MM.1S (cell line): ENCODE measurements around the gene CCDC178.

ENCODE experiments used
- DNase-seq: peaks from one replicate; pipeline ENCODE4 v3.0.0-alpha.2; 2015
- H2AFZ ChIP-seq: fragments of 300-600 bp; sonication (generic); 2 replicates; pipeline ENCODE4 v1.6.0; 2016; ENCODE audit warnings: antibody characterized with exemption, low read length
- H3F3A ChIP-seq: fragments of 300-600 bp; sonication (generic); 2 replicates; pipeline ENCODE4 v1.6.1; 2016; ENCODE audit warnings: mild to moderate bottlenecking, antibody characterized with exemption, low read length, moderate library complexity, mixed read lengths; ENCODE audit not compliant: insufficient read depth
- H3K27ac ChIP-seq: fragments of 300-600 bp; sonication (generic); 2 replicates; pipeline ENCODE4 v1.5.1; 2016; ENCODE audit warnings: mild to moderate bottlenecking, low read length
- H3K27me3 ChIP-seq: fragments of 300-600 bp; sonication (generic); replicated peaks from 2 replicates; pipeline ENCODE4 v1.6.0; 2016; ENCODE audit warnings: low read length; ENCODE audit not compliant: insufficient read depth
- H3K36me3 ChIP-seq: fragments of 300-600 bp; sonication (generic); replicated peaks from 2 replicates; pipeline ENCODE4 v1.6.1; 2016; ENCODE audit warnings: mild to moderate bottlenecking, low read length, mixed read lengths; ENCODE audit not compliant: insufficient read depth
- H3K4me1 ChIP-seq: fragments of 300-600 bp; sonication (generic); 2 replicates; pipeline ENCODE4 v1.6.1; 2016; ENCODE audit warnings: low read length, mixed read lengths
- H3K4me2 ChIP-seq: fragments of 300-600 bp; sonication (generic); 2 replicates; pipeline ENCODE4 v1.6.0; 2016; ENCODE audit warnings: low read depth, low read length
- H3K4me3 ChIP-seq: fragments of 300-600 bp; sonication (generic); 2 replicates; pipeline ENCODE4 v1.5.1; 2016; ENCODE audit warnings: low read length, mixed read lengths
- H3K79me2 ChIP-seq: fragments of 300-600 bp; sonication (generic); 2 replicates; pipeline ENCODE4 v1.6.1; 2016; ENCODE audit warnings: mixed run types, low read length, mixed read lengths
- H3K9ac ChIP-seq: fragments of 300-600 bp; sonication (generic); 2 replicates; pipeline ENCODE4 v1.6.1; 2016; ENCODE audit warnings: low read length, mixed read lengths
- H3K9me2 ChIP-seq: fragments of 300-600 bp; sonication (generic); replicated peaks from 2 replicates; pipeline ENCODE4 v1.6.1; 2016; ENCODE audit warnings: mild to moderate bottlenecking, low read length, mixed read lengths; ENCODE audit not compliant: insufficient read depth
- H3K9me3 ChIP-seq: fragments of 300-600 bp; sonication (generic); replicated peaks from 2 replicates; pipeline ENCODE4 v1.6.1; 2016; ENCODE audit warnings: mild to moderate bottlenecking, low read length, mixed read lengths; ENCODE audit not compliant: insufficient read depth
- H4K20me1 ChIP-seq: fragments of 300-600 bp; sonication (generic); 2 replicates; pipeline ENCODE4 v1.6.1; 2016; ENCODE audit warnings: mild to moderate bottlenecking, low read length, moderate library complexity, mixed read lengths; ENCODE audit not compliant: insufficient read depth
- EZH2 ChIP-seq: fragments of 300-600 bp; sonication (generic); optimal IDR thresholded peaks from 2 replicates; pipeline ENCODE3; 2017; ENCODE audit warnings: low read depth, mild to moderate bottlenecking, antibody characterized with exemption, low read length, mixed read lengths
- EZH2phosphoT487 ChIP-seq: fragments of 300-600 bp; sonication (generic); IDR thresholded peaks from 2 replicates; pipeline ENCODE4 v1.6.1; 2018; ENCODE audit warnings: antibody characterized with exemption, low read length
- TF ChIP-seq, protein P1 (sequence below): fragments of 300-600 bp; sonication (generic); IDR thresholded peaks from 2 replicates; pipeline ENCODE4 v1.5.1; 2016; ENCODE audit warnings: antibody characterized with exemption, low read length, mixed read lengths

CCDC178 gene

GRCh38 chr18:33146014-33146413, 294.5 kb downstream of the CCDC178 start:
- H3K4me2 ChIP-seq: peak overlapping the region; percentile 28; the same call in 1 of the 2 replicates
- H3K79me2 ChIP-seq: no peaks in the 10 kb centered on the region
- TF ChIP-seq EZH2phosphoT487 (no peak), EZH2 (no peak)
- TF ChIP-seq, protein P1, sequence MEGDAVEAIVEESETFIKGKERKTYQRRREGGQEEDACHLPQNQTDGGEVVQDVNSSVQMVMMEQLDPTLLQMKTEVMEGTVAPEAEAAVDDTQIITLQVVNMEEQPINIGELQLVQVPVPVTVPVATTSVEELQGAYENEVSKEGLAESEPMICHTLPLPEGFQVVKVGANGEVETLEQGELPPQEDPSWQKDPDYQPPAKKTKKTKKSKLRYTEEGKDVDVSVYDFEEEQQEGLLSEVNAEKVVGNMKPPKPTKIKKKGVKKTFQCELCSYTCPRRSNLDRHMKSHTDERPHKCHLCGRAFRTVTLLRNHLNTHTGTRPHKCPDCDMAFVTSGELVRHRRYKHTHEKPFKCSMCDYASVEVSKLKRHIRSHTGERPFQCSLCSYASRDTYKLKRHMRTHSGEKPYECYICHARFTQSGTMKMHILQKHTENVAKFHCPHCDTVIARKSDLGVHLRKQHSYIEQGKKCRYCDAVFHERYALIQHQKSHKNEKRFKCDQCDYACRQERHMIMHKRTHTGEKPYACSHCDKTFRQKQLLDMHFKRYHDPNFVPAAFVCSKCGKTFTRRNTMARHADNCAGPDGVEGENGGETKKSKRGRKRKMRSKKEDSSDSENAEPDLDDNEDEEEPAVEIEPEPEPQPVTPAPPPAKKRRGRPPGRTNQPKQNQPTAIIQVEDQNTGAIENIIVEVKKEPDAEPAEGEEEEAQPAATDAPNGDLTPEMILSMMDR: no peak
- no peaks in the 10 kb centered on the region for H3K9me3 ChIP-seq
- H2AFZ ChIP-seq: no peak overlapping the region
- no peaks in the 10 kb centered on the region for H3K27me3 ChIP-seq
- no peaks in the 10 kb centered on the region for H3K9me2 ChIP-seq
- H4K20me1 ChIP-seq: no peaks in the 10 kb centered on the region
- peak; percentile 37 for DNase-seq
- no peak overlapping the region for H3K4me3 ChIP-seq
- H3F3A ChIP-seq: no peaks in the 10 kb centered on the region
- H3K36me3 ChIP-seq: no peaks in the 10 kb centered on the region
- no peak overlapping the region for H3K9ac ChIP-seq
- H3K27ac ChIP-seq: peak overlapping the region; percentile 17; the same call in 1 of the 2 replicates
- peaks cover 6% of the 10 kb centered on the region; the same call in 1 of the 2 replicates for H3K4me1 ChIP-seq

- no peak overlapping the region for H3K4me3 ChIP-seq
- no peaks in the 10 kb centered on the region; the same call in 1 of the 2 replicates for H3K9me3 ChIP-seq
- H3K36me3 ChIP-seq: no peaks in the 10 kb centered on the region
- H3K27me3 ChIP-seq: no peaks in the 10 kb centered on the region
- no peak overlapping the region for H2AFZ ChIP-seq
- no peak overlapping the region for H3K4me2 ChIP-seq
- H3K27ac ChIP-seq: no peak overlapping the region
- H3K4me1 ChIP-seq: no peaks in the 10 kb centered on the region
- DNase-seq: no peak
- no peak for TF ChIP-seq EZH2
- TF ChIP-seq EZH2phosphoT487: no peak
- TF ChIP-seq, protein P1: no peak
- H3K9me2 ChIP-seq: no peaks in the 10 kb centered on the region
- no peaks in the 10 kb centered on the region for H4K20me1 ChIP-seq
- no peaks in the 10 kb centered on the region for H3F3A ChIP-seq
- no peaks in the 10 kb centered on the region for H3K79me2 ChIP-seq
- no peak overlapping the region for H3K9ac ChIP-seq
These were observed 304.4 kb downstream of the CCDC178 start for GRCh38 chr18:33135951-33136660.

- H3K4me3 ChIP-seq: no peak overlapping the region
- no peaks in the 10 kb centered on the region for H3K36me3 ChIP-seq
- no peaks in the 10 kb centered on the region for H3K79me2 ChIP-seq
- no peaks in the 10 kb centered on the region for H3K9me2 ChIP-seq
- H3K27ac ChIP-seq: no peak overlapping the region
- no peak overlapping the region for H2AFZ ChIP-seq
- H3K9ac ChIP-seq: no peak overlapping the region
- no peaks in the 10 kb centered on the region for H3K27me3 ChIP-seq
- DNase-seq: no peak
- H3K9me3 ChIP-seq: no peaks in the 10 kb centered on the region; the same call in 1 of the 2 replicates
- H4K20me1 ChIP-seq: no peaks in the 10 kb centered on the region
- TF ChIP-seq, protein P1: no peak
- TF ChIP-seq EZH2 (no peak), EZH2phosphoT487 (no peak)
- no peaks in the 10 kb centered on the region for H3K4me1 ChIP-seq
- H3F3A ChIP-seq: no peaks in the 10 kb centered on the region
- no peak overlapping the region for H3K4me2 ChIP-seq
These were observed 307.9 kb downstream of the CCDC178 start for GRCh38 chr18:33132657-33133056.
